Panc1 (cell line): ENCODE results near the gene ZKSCAN3. TPM values are rescaled to one million over a fixed set of nuclear protein-coding genes. Genes with fewer than 3 reads are reported as not detected.
"Not testable (repeated sequence)": the region's sequence is repeated elsewhere in the genome, so short reads cannot be mapped to it uniquely, and the experiment has no call there.

Experiments
- ATAC-seq: fragments of 200-7000 bp; cut with Tn5 transposase; 2 replicates; pipeline ENCODE4 v1.9.1; 2020; ENCODE audit warnings: mild to moderate bottlenecking, moderate library complexity
- Bru-seq: library from RNA; stranded (reverse); fragments of 400-500 nt; gene quantifications from one replicate; lab custom pipeline; 2021; lab: Mats Ljungman, UMichigan
- BruChase-seq, 2 experiments: library from RNA; stranded (reverse); fragments of 400-500 nt; gene quantifications; one replicate each; lab custom pipeline; 2021; lab: Mats Ljungman, UMichigan
- BruUV-seq: library from RNA; stranded (reverse); fragments of 400-500 nt; replicated peaks from 2 replicates; lab custom pipeline; 2021; lab: Mats Ljungman, UMichigan
- CTCF ChIA-PET: fragments of 300-600 bp; sonication (Branson Sonifier 250); formaldehyde crosslinking; loops from one replicate; lab custom pipeline; 2022; ENCODE audit warnings: antibody characterized with exemption; lab: Charles Lee
- POLR2A ChIA-PET: fragments of 300-600 bp; sonication (Branson Sonifier 250); formaldehyde crosslinking; loops from one replicate; lab custom pipeline; 2022; ENCODE audit warnings: antibody characterized with exemption; lab: Charles Lee
- DNase-seq: peaks from one replicate; pipeline ENCODE4 v3.0.0-alpha.2; 2010; ENCODE audit warnings: low read depth, low spot score
- H3K27ac ChIP-seq: 2 replicates; pipeline ENCODE4 v1.5.1; 2011; ENCODE audit warnings: mild to moderate bottlenecking, low read length, inconsistent platforms
- H3K27me3 ChIP-seq: fragments of 200-500 bp; sonication (Bioruptor generic); 2 replicates; pipeline ENCODE4 v1.6.0; 2014; ENCODE audit warnings: low read length, inconsistent platforms; ENCODE audit not compliant: control insufficient read depth, insufficient read depth
- H3K36me3 ChIP-seq: fragments of 200-500 bp; sonication (Bioruptor generic); 2 replicates; pipeline ENCODE4 v1.5.1; 2014; ENCODE audit warnings: inconsistent platforms, mild to moderate bottlenecking, low read length, moderate library complexity; ENCODE audit not compliant: control insufficient read depth, insufficient read depth
- H3K4me1 ChIP-seq: 2 replicates; pipeline ENCODE4 v1.5.1; 2011; ENCODE audit warnings: inconsistent platforms, mild to moderate bottlenecking, low read length, moderate library complexity; ENCODE audit not compliant: control insufficient read depth, insufficient read depth
- H3K4me3 ChIP-seq, 2 experiments: 2 replicates each; pipeline ENCODE4 v1.5.1; 2011 to 2012; ENCODE audit warnings: low read depth in 2 of 2, low read length in 2 of 2, mild to moderate bottlenecking in 2 of 2, inconsistent platforms in 1 of 2, moderate library complexity in 1 of 2
- H3K9me3 ChIP-seq: fragments of 200-500 bp; sonication (Bioruptor generic); 2 replicates; pipeline ENCODE4 v1.5.1; 2014; ENCODE audit warnings: low read depth, mild to moderate bottlenecking, inconsistent platforms, low read length, moderate library complexity; ENCODE audit not compliant: control insufficient read depth, insufficient read depth
- POLR2AphosphoS5 ChIP-seq: IDR thresholded peaks from 2 replicates; pipeline ENCODE4 v1.6.1; 2012; ENCODE audit warnings: mild to moderate bottlenecking, low read depth, low read length, moderate library complexity
- SIN3A ChIP-seq: IDR thresholded peaks from 2 replicates; pipeline ENCODE4 v1.6.1; 2012; ENCODE audit warnings: low read depth, mild to moderate bottlenecking, low read length, moderate library complexity, borderline replicate concordance; ENCODE audit not compliant: insufficient read depth
- TCF7L2 ChIP-seq: IDR thresholded peaks from 2 replicates; pipeline ENCODE4 v1.6.1; 2011; ENCODE audit warnings: mild to moderate bottlenecking, low read depth, low read length, inconsistent platforms
- in situ Hi-C: cut with HindIII; loops from 2 replicates; pipeline ENCODE4 v1.10.0; 2016; ENCODE audit warnings: low sequenced_read_pairs, low pct_unique_long_range_greater_than_20kb
- intact Hi-C: fragments of 100-400 bp; cut with micrococcal nuclease; formaldehyde crosslinking; loops from one replicate; pipeline ENCODE4 v1.10.0; 2022; ENCODE audit not compliant: unreplicated experiment
- long read RNA-seq: library from polyadenylated mRNA; unstranded; transcript quantifications from one replicate; pipeline ENCODE4 v2.0.0, GENCODE V29; 2021; ENCODE audit not compliant: unreplicated experiment
- polyA plus RNA-seq: library from polyadenylated mRNA; unstranded; fragments of >200 nt; gene quantifications from one replicate; pipeline ENCODE4 v1.2.1, GENCODE V29; 2012; ENCODE audit warnings: missing spikeins; ENCODE audit not compliant: insufficient read length
- total RNA-seq: library from RNA; stranded (reverse); gene quantifications from one replicate; pipeline ENCODE4 v1.2.1, GENCODE V29; 2021; ENCODE audit not compliant: unreplicated experiment
- TF ChIP-seq, protein P1 (sequence below): fragments of 450-650 bp; IDR thresholded peaks from 2 replicates; pipeline ENCODE4 v1.5.1; 2017; ENCODE audit warnings: mild to moderate bottlenecking
- TF ChIP-seq, protein P2 (sequence below), 2 experiments: IDR thresholded peaks; 2 replicates each; pipeline ENCODE4 v1.6.1; 2011 to 2012; ENCODE audit warnings: low read depth in 2 of 2, control low read depth in 1 of 2, low read length in 1 of 2, mild to moderate bottlenecking in 1 of 2, moderate library complexity in 1 of 2; ENCODE audit not compliant: insufficient read depth in 1 of 2

The ZKSCAN3 gene
- total RNA-seq (7.0 TPM), Bru-seq, nascent RNA (percentile 66 among the genes with signal in this experiment), BruChase-seq, experiment 1, labeled RNA remaining after a 2-hour chase (percentile 74 among the genes with signal in this experiment), BruChase-seq, experiment 2, labeled RNA remaining after a 6-hour chase (percentile 61 among the genes with signal in this experiment)
- polyA plus RNA-seq: 3.7 TPM
- long read RNA-seq, full-length matches to known transcripts: 1 of 10 reads
- long read RNA-seq, partial matches to known transcripts: 2 of 10 reads
- long read RNA-seq, other reads (novel, unspliced or antisense): 7 of 10 reads

DNA sequence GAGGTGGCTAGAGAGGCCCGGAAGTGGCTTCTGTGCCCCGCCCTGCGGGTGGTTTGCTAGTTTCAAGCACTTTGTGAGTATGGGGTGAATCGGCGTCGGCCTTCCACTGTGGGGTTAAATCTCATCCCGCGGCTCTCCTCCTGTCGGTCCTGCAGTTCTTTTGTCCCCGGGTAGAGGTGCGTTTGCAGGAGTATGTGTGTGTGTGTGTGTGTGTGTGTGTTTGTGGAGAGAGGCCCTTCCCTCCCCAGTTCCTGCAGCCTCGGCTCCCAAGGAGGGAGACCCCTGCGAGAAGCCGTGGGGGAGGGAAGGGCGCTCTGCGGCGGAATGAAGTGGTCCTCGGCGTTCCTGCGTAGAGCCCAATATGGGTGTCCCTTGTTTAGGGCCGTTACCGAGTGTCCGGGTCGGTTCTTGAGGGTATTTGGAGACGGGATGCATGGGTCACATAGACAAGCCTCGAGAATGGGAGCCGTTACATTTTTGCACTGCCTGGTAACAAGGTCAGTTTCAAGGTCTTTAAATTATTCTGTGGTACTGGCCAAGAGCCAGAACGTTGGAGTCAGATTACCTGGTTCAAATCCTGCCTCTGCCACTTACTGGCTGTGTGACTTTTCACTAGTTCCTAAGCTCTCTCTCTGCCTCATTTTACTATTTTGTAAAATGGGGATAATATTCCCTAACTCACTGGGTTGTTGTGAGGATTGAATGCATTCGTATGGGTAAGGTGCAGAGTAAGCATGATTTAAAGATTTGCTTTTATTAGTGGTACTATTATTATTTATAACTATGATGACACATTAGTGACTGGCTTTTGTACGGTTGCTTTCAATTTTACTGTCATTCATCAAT, at the start of gene ZKSCAN3:
ZKSCAN3 (plus strand) TSS at position 56 of the 846 bp plus-strand sequence. CDS start 9,640 bp downstream, outside the sequence.
- ChIA-PET POLR2A (interaction anchor here (0.7 to 0.9 kb wide), 2 partner anchors 9 to 14 kb away, joined by 6 to 8 read pairs; partner anchors contain the start of gene ZSCAN31), CTCF (no interaction called here)
- no peaks in the 10 kb centered on the region for H3K27me3 ChIP-seq
- H3K27ac ChIP-seq: peak within 1 kb of the TSS; percentile 93
- intact Hi-C loops: loop anchor here (5.0 to 10.0 kb wide), 3 partner anchors 83 to 445 kb away; partner anchors contain the start of gene ZSCAN26
- ATAC-seq: peak; percentile 92
- no peaks in the 10 kb centered on the region for H3K9me3 ChIP-seq
- H3K4me1 ChIP-seq: peaks cover 27% of the 10 kb centered on the region
- peaks cover 2% of the 10 kb centered on the region; the same call in 1 of the 2 replicates for H3K36me3 ChIP-seq
- peak; percentile 84 for TF ChIP-seq POLR2AphosphoS5
- TF ChIP-seq, protein P1, sequence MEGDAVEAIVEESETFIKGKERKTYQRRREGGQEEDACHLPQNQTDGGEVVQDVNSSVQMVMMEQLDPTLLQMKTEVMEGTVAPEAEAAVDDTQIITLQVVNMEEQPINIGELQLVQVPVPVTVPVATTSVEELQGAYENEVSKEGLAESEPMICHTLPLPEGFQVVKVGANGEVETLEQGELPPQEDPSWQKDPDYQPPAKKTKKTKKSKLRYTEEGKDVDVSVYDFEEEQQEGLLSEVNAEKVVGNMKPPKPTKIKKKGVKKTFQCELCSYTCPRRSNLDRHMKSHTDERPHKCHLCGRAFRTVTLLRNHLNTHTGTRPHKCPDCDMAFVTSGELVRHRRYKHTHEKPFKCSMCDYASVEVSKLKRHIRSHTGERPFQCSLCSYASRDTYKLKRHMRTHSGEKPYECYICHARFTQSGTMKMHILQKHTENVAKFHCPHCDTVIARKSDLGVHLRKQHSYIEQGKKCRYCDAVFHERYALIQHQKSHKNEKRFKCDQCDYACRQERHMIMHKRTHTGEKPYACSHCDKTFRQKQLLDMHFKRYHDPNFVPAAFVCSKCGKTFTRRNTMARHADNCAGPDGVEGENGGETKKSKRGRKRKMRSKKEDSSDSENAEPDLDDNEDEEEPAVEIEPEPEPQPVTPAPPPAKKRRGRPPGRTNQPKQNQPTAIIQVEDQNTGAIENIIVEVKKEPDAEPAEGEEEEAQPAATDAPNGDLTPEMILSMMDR: no peak
- TF ChIP-seq, protein P2, sequence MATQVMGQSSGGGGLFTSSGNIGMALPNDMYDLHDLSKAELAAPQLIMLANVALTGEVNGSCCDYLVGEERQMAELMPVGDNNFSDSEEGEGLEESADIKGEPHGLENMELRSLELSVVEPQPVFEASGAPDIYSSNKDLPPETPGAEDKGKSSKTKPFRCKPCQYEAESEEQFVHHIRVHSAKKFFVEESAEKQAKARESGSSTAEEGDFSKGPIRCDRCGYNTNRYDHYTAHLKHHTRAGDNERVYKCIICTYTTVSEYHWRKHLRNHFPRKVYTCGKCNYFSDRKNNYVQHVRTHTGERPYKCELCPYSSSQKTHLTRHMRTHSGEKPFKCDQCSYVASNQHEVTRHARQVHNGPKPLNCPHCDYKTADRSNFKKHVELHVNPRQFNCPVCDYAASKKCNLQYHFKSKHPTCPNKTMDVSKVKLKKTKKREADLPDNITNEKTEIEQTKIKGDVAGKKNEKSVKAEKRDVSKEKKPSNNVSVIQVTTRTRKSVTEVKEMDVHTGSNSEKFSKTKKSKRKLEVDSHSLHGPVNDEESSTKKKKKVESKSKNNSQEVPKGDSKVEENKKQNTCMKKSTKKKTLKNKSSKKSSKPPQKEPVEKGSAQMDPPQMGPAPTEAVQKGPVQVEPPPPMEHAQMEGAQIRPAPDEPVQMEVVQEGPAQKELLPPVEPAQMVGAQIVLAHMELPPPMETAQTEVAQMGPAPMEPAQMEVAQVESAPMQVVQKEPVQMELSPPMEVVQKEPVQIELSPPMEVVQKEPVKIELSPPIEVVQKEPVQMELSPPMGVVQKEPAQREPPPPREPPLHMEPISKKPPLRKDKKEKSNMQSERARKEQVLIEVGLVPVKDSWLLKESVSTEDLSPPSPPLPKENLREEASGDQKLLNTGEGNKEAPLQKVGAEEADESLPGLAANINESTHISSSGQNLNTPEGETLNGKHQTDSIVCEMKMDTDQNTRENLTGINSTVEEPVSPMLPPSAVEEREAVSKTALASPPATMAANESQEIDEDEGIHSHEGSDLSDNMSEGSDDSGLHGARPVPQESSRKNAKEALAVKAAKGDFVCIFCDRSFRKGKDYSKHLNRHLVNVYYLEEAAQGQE (IDR thresholded peaks at IDR 0.05; ENCODE audit: insufficient read depth in 1 of 2, low read depth in 2 of 2, low read length in 1 of 2): no peak
- peak; percentile 76; the same call in 1 of the 2 replicates for TF ChIP-seq SIN3A
- TF ChIP-seq TCF7L2: no peak
- in situ Hi-C loops: no loop called here
- BruUV-seq: TSS peak; percentile 87
- peak within 1 kb of the TSS; percentile 73 to 75 for H3K4me3 ChIP-seq
- DNase-seq: no peak

DNA sequence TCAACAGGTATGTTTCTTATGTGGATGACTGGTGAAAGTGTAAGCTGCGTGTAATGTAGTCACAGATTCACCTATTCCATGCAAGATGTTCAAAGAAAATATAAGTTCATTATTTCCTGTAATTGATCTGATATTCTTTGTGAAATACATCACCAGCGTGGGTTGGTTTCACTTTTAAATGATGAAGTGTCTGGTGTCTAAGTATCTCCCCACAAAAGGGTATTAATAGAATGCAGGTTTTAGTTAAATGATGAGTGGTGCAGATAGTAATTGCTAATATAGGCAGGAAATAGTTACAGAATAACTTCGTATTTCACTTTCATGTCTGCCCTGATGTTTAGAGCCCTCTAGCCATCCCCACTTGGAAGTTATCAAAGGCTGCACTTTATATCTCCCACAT, 46.2 kb upstream of the ZKSCAN3 start:
- H3K36me3 ChIP-seq: no peaks in the 10 kb centered on the region
- TF ChIP-seq POLR2AphosphoS5: no peak
- TF ChIP-seq SIN3A: no peak
- TF ChIP-seq, protein P1: no peak
- no peak for TF ChIP-seq TCF7L2
- TF ChIP-seq, protein P2 (IDR thresholded peaks at IDR 0.05; ENCODE audit: insufficient read depth in 1 of 2, low read depth in 2 of 2, low read length in 1 of 2): no peak
- ATAC-seq (no peak), DNase-seq (no peak)
- ChIA-PET CTCF (no interaction called here), POLR2A (no interaction called here)
- H3K27ac ChIP-seq: no peak overlapping the region
- intact Hi-C loops: no loop called here
- no peaks in the 10 kb centered on the region for H3K4me1 ChIP-seq
- H3K27me3 ChIP-seq: no peaks in the 10 kb centered on the region
- H3K4me3 ChIP-seq: no peak overlapping the region
- BruUV-seq: no TSS peak
- in situ Hi-C loops: no loop called here
- no peaks in the 10 kb centered on the region for H3K9me3 ChIP-seq

DNA sequence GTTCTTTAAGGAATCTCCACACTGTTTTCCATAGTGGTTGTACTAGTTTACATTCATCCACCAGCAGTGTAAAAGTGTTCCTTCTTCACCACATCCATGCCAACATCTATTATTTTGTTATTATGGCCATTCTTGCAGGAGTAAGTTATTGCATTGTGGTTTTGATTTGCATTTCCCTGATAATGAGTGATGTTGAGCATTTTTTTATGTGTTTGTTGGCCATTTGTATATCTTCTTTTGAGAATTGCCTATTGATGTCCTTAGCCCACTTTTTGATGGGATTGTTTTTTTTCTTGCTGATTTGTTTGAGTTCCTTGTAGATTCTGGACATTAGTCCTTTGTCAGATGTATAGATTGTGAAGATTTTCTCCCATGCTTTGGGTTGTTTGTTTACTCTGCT, 43.4 kb upstream of the ZKSCAN3 start:
- BruUV-seq, H3K36me3 ChIP-seq, CTCF ChIA-PET, POLR2A ChIA-PET, ATAC-seq, H3K9me3 ChIP-seq, H3K4me1 ChIP-seq, intact Hi-C loops, in situ Hi-C loops, H3K27me3 ChIP-seq, DNase-seq, H3K4me3 ChIP-seq, H3K27ac ChIP-seq: not testable (repeated sequence)
